ENCODE data around the gene STMN1.

STMN1 gene

GRCh38 chr1:25885602-25886001, 20.6 kb downstream of the STMN1 start:
- Histone ChIP-seq H3K27me3 (replicated peaks; ENCODE audit: insufficient read depth, low read length) (no peaks in the 10 kb centered on the region), H2AFZ (ENCODE audit: low read length) (no peak overlapping the region), H3K79me2 (ENCODE audit: low read length) (no peaks in the 10 kb centered on the region), H3K27ac (ENCODE audit: low read length) (no peak overlapping the region), H3K9ac (ENCODE audit: low read length) (no peak overlapping the region), H3K4me3 (ENCODE audit: low read length) (no peak overlapping the region), H3K9me2 (replicated peaks; ENCODE audit: insufficient read depth, low read length) (no peaks in the 10 kb centered on the region), H3F3A (ENCODE audit: insufficient read depth, low read length) (no peaks in the 10 kb centered on the region), H3K9me3 (replicated peaks; ENCODE audit: insufficient read depth, low read length) (no peaks in the 10 kb centered on the region), H3K4me2 (ENCODE audit: low read depth, low read length) (no peak overlapping the region), H3K4me1 (ENCODE audit: low read length) (no peaks in the 10 kb centered on the region), H3K36me3 (replicated peaks; ENCODE audit: insufficient read depth, low read length) (no peaks in the 10 kb centered on the region), H4K20me1 (ENCODE audit: insufficient read depth, low read length) (no peaks in the 10 kb centered on the region)
- TF ChIP-seq EZH2 (optimal IDR thresholded peaks at IDR 0.05; ENCODE audit: low read depth, low read length) (no peak), CTCF (IDR thresholded peaks at IDR 0.05; ENCODE audit: low read length) (no peak), EZH2phosphoT487 (IDR thresholded peaks at IDR 0.05; ENCODE audit: low read length) (no peak)
- no peak for DNase-seq

GRCh38 chr1:25881266-25881665, 25.0 kb downstream of the STMN1 start:
- Histone ChIP-seq H3K4me2 (ENCODE audit: low read depth, low read length) (no peak overlapping the region), H2AFZ (ENCODE audit: low read length) (no peak overlapping the region), H3K36me3 (replicated peaks; ENCODE audit: insufficient read depth, low read length) (no peaks in the 10 kb centered on the region), H3K9me3 (replicated peaks; ENCODE audit: insufficient read depth, low read length) (no peaks in the 10 kb centered on the region), H4K20me1 (ENCODE audit: insufficient read depth, low read length) (no peaks in the 10 kb centered on the region), H3F3A (ENCODE audit: insufficient read depth, low read length) (no peaks in the 10 kb centered on the region), H3K4me3 (ENCODE audit: low read length) (no peak overlapping the region), H3K27me3 (replicated peaks; ENCODE audit: insufficient read depth, low read length) (peaks cover 4% of the 10 kb centered on the region; the same call in 1 of the 2 replicates), H3K79me2 (ENCODE audit: low read length) (no peaks in the 10 kb centered on the region), H3K27ac (ENCODE audit: low read length) (no peak overlapping the region), H3K9me2 (replicated peaks; ENCODE audit: insufficient read depth, low read length) (no peaks in the 10 kb centered on the region), H3K9ac (ENCODE audit: low read length) (no peak overlapping the region), H3K4me1 (ENCODE audit: low read length) (no peaks in the 10 kb centered on the region)
- TF ChIP-seq EZH2 (optimal IDR thresholded peaks at IDR 0.05; ENCODE audit: low read depth, low read length) (no peak), CTCF (IDR thresholded peaks at IDR 0.05; ENCODE audit: low read length) (no peak), EZH2phosphoT487 (IDR thresholded peaks at IDR 0.05; ENCODE audit: low read length) (no peak)
- no peak for DNase-seq

DNA sequence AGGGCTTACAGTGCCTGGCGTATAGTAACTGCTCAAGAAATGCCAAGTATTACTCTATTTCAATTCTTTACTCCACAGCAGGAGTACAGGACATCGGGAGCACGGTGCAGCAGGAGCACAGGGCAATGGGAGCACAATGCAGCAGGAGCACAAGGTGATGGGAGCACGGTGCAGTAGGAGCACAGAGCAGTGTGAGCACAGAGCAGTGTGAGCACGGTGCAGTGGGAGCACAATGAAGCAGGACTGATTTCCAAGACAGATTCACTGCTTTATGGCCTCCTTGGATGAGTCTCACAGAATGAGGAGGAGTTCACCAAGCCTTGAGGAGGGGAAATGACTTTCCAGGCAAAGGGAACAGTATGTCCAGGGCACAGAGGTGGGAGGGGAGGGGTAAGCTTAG, 25.7 kb downstream of the STMN1 start:
- no peaks in the 10 kb centered on the region for H3K4me1 ChIP-seq (ENCODE audit: low read length)
- H3K9ac ChIP-seq (ENCODE audit: low read length): no peak overlapping the region
- no peak overlapping the region for H3K27ac ChIP-seq (ENCODE audit: low read length)
- H3K36me3 ChIP-seq (replicated peaks; ENCODE audit: insufficient read depth, low read length): no peaks in the 10 kb centered on the region
- no peaks in the 10 kb centered on the region for H4K20me1 ChIP-seq (ENCODE audit: insufficient read depth, low read length)
- peaks cover 9% of the 10 kb centered on the region; the same call in 1 of the 2 replicates for H3K27me3 ChIP-seq (replicated peaks; ENCODE audit: insufficient read depth, low read length)
- no peaks in the 10 kb centered on the region for H3K9me3 ChIP-seq (replicated peaks; ENCODE audit: insufficient read depth, low read length)
- H3K4me2 ChIP-seq (ENCODE audit: low read depth, low read length): no peak overlapping the region
- H3F3A ChIP-seq (ENCODE audit: insufficient read depth, low read length): no peaks in the 10 kb centered on the region
- H3K4me3 ChIP-seq (ENCODE audit: low read length): no peak overlapping the region
- no peaks in the 10 kb centered on the region for H3K79me2 ChIP-seq (ENCODE audit: low read length)
- no peak for TF ChIP-seq EZH2 (optimal IDR thresholded peaks at IDR 0.05; ENCODE audit: low read depth, low read length)
- no peak for TF ChIP-seq CTCF (IDR thresholded peaks at IDR 0.05; ENCODE audit: low read length)
- no peak for TF ChIP-seq EZH2phosphoT487 (IDR thresholded peaks at IDR 0.05; ENCODE audit: low read length)
- no peaks in the 10 kb centered on the region for H3K9me2 ChIP-seq (replicated peaks; ENCODE audit: insufficient read depth, low read length)
- no peak for DNase-seq
- no peak overlapping the region for H2AFZ ChIP-seq (ENCODE audit: low read length)

Measured in MM.1S (cell line).